ENCODE data around the gene L3MBTL3.

Gene L3MBTL3

DNA sequence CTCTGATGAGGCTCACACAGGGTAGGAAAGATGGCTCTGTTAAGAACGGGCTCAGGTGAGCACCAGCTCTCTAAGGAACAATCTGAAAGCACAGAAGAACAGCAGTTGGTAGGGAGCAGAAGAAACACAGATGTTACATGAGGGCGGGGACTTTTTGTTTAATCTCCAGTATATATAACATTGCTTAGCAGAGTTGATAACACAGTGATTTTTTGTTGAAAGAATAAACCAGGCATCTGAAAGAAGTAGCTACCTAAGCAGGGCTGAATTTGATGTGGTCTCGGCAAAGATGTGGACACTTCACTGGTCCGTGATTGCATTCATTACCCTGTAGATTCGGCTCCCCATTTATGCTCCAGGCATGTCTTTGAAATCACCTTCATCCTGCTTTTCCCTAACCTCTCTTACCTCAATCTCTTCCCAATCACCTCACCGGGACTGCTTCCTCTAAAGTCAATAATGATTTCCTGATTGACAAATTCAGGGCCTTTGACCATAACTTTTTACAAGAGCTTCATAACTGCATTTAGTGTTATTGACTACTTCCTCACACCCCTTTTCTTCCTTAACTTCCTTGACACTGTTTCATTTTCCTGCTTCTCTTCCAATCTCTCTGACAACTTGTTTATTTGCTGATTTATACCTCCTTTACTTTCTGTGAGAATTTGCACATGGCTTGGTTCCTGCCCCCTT, 170.0 kb downstream of the L3MBTL3 start:
- FAIRE-seq, result no peak

DNA sequence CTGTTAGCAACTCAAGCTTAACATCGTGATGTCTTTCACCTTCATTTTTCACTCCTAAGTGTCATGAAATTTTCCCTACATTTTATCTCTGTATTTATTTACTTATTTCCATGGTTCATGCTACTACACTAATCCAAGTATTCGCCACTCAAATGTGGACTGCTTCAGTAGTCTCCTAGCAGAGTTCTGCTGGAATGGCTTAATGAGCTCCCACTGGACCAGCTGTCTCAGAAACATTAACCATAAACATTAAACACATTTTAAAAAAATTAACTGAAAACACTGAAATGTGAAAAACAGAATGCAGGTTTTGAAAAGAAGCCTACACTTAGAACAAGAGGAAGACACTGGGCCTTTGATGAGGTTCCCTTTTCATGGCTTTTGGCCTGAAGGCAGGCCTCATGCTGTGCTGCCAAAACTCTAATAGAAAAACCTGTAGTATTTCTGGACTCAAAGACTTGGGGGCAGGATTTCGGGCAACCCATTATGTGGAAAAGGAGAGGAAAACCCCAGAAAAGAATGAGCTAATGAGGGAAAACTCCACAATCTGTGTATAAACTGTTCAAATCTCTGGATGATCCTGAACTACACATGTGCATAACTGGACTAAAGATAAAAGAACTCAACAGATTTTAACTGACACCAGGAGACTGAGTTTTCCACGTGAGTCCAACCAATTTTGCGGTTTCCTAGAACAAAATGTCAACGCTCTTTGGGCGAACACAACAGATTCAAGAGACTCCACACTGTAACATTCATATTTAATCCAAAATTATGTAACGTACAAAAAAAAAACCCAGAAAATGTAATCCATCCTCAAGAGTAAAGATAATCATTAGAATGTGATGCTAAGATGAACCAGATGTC, 171.4 kb downstream of the L3MBTL3 start:
- no peak for FAIRE-seq
